GM21423 (cell line): ENCODE results near the gene CHST10.

Experiments used
- ATAC-seq: cut with Tn5 transposase; IDR thresholded peaks from one replicate; pipeline ENCODE4 v1.9.1; 2021; ENCODE audit warnings: mild to moderate bottlenecking, moderate library complexity; ENCODE audit not compliant: unreplicated experiment

The CHST10 gene

GRCh38 chr2:100417711-100418124 is 250 bp upstream of the CHST10 start:
- ATAC-seq = no peak

- ATAC-seq = no peak
Observed at GRCh38 chr2:100416397-100416934, 1.0 kb downstream of the CHST10 start.

- no peak for ATAC-seq
Observed at GRCh38 chr2:100413571-100413970, 3.9 kb downstream of the CHST10 start.

GRCh38 chr2:100412881-100413321 is 4.6 kb downstream of the CHST10 start:
- no peak for ATAC-seq

- ATAC-seq = no peak
Observed at GRCh38 chr2:100412466-100412865, 5.0 kb downstream of the CHST10 start.

GRCh38 chr2:100411841-100412292 is 5.6 kb downstream of the CHST10 start:
- no peak for ATAC-seq

- no peak for ATAC-seq
Observed at GRCh38 chr2:100409975-100410647, 7.4 kb downstream of the CHST10 start.

GRCh38 chr2:100409461-100409860 is 8.0 kb downstream of the CHST10 start:
- no peak for ATAC-seq

GRCh38 chr2:100408941-100409340 is 8.5 kb downstream of the CHST10 start:
- no peak for ATAC-seq

- no peak for ATAC-seq
Observed at GRCh38 chr2:100408104-100408503, 9.4 kb downstream of the CHST10 start.

GRCh38 chr2:100407563-100407962 is 9.9 kb downstream of the CHST10 start:
- no peak for ATAC-seq

GRCh38 chr2:100407073-100407472 is 10.4 kb downstream of the CHST10 start:
- ATAC-seq = no peak

GRCh38 chr2:100406120-100406508 is 11.4 kb downstream of the CHST10 start:
- no peak for ATAC-seq

- ATAC-seq = no peak
Observed at GRCh38 chr2:100405403-100406119, 11.9 kb downstream of the CHST10 start.

- ATAC-seq = no peak
Observed at GRCh38 chr2:100404411-100404810, 13.1 kb downstream of the CHST10 start.

GRCh38 chr2:100403722-100404121 is 13.7 kb downstream of the CHST10 start:
- ATAC-seq = no peak

GRCh38 chr2:100401268-100401667 is 16.2 kb downstream of the CHST10 start:
- no peak for ATAC-seq

GRCh38 chr2:100399714-100400113 is 17.8 kb downstream of the CHST10 start:
- no peak for ATAC-seq

GRCh38 chr2:100397976-100398375 is 19.5 kb downstream of the CHST10 start:
- no peak for ATAC-seq

GRCh38 chr2:100397118-100397860 is 20.2 kb downstream of the CHST10 start:
- no peak for ATAC-seq

GRCh38 chr2:100396483-100396882 is 21.0 kb downstream of the CHST10 start:
- no peak for ATAC-seq
